HG02571 (cell line): Measurements from ENCODE around the gene CAND2.
"Not testable (repeated sequence)": the region's sequence is repeated elsewhere in the genome, so short reads cannot be mapped to it uniquely, and the experiment has no call there.

ENCODE experiments used
- ATAC-seq: cut with Tn5 transposase; IDR thresholded peaks from one replicate; pipeline ENCODE4 v1.9.1; 2021; ENCODE audit warnings: mild to moderate bottlenecking, moderate library complexity; ENCODE audit not compliant: unreplicated experiment

Gene CAND2

DNA sequence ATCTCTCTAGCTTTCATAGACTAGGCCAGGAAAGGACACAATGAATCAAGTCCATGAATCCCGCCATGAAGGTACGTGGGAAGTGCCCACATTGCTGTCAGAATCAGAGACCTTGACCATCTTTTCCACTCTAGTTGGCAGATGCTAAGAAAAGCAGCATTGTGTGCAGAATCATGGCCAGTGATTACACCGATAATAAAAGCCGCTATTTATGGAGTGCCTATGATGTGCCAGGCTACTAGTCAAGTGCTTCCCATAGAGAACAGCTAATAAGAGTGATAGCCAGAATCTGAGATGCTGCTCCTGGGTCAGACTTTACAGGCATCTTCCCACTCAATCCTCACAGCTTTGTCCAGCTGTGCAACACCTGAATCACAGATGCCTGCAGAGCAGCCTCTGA, 58.1 kb downstream of the CAND2 start:
- no peak for ATAC-seq

- ATAC-seq = no peak
Observed at GRCh38 chr3:12856626-12857025, 60.1 kb downstream of the CAND2 start.

GRCh38 chr3:12859840-12860239, 63.4 kb downstream of the CAND2 start:
- ATAC-seq = no peak

GRCh38 chr3:12861611-12862010, 65.1 kb downstream of the CAND2 start:
- ATAC-seq = no peak

DNA sequence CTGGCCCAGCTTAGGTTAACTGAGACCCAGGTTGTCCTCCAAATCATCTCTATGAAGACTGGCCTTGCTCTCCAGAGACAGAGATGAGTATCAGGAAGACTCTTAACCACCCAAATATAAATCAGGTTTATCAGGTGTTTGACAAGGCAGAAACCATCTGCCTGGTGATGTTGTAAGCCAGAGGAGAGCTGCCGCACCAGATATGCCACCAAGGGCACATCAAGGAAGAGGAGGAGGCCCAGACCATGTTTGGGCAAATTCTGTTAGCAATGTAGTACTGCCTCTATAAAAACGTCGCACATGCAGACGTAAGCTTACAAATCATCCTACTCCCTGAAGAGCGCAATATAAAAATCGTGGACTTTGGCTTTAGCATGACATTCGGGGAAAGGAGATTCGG, 65.9 kb downstream of the CAND2 start:
- ATAC-seq = no peak

DNA sequence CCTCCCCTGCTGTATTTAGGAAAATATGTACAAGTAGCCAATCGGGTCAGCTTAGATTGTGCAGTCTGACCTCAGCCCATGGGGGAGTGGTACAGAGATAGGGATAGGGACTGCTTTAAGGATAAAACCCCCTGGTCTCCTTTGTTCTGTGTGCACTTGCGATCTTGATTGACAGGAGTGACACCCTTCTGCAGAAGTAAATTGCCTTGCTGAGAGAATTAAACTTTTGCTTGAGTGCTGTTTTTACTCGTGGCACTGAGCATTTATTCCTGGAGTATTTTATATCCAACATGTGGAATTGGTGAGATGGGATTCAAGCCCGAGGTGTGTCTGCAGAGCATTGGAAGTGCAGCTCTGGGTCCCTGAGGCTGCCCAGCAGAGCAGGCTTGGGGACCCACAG, 68.8 kb downstream of the CAND2 start:
- ATAC-seq = no peak

GRCh38 chr3:12866836-12867235, 70.4 kb downstream of the CAND2 start:
- ATAC-seq = no peak

DNA sequence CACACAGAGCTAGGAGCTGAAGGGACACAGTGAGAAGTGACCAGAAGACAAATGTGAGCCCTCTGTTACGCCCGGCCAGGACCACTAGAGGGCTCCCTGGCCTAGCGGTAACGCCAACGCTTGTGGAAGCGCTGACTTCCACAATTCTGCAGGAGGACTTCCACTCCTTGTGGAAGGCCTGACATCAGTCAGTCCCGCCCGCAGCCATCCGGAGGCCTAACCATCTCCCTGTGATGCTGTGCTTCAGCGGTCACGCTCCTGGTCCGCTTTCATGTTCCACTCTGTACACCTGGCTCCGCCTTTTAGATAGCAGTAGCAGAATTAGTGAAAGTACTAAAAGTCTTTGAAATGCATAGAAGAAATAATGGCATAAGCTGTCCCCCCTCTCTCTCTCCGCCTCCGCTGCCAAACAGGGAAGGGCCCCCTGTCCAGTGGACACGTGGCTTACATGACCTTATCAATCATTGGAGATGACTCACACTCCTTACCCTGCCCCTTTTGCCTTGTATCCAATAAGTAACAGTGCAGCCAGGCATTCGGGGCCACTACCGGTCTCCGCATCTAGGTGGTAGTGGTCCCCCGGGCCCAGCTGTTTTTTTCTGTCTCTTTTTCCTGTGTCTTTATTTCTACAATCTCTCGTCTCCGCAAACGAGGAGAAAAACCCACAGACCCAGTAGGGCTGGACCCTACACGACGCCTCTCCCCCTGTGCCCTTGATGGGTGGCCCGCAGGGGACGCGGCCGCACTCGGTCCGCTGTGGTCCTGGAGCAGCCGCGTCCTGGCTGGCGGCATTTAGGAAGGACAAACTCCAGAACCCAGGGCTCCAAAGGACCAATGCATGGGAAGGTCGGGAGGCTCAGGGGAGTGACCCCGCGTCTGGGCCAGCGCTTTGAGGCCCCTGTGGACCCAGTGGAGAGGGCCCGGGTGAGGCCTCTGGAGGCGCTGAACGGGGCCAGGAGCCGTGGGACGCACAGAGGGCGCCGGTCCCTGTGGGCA, 71.9 kb downstream of the CAND2 start:
- peak; percentile 55 for ATAC-seq

DNA sequence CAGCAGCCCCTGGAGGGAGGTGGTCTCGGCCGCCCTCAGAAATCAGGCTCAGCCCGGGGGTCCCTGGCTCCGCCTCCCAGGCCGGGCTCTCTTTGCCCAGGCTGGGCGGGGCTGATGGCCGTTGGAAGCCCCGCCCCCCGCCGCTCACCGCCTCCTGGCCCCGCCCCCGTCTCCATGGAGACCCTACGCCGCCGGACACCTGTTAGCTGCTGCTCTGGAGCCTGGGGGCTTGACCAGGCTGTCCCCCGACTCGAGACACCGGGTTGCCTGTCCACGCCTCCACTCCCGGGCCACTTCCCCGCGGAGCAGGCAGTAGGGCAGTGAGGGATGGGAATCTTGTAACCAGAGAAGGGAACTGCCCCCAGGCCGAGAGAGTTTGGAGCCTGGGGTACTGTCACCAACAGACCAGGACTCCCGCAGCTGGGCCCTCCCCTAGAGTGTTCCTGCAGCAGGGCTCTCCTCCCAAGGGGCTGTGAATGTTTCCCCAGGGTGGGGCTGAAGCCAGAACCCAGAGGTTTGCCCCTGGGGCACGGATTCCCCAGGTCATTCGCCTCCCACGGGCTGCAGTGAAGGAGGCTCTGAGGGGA, 72.6 kb downstream of the CAND2 start:
- peak; percentile 51 for ATAC-seq

DNA sequence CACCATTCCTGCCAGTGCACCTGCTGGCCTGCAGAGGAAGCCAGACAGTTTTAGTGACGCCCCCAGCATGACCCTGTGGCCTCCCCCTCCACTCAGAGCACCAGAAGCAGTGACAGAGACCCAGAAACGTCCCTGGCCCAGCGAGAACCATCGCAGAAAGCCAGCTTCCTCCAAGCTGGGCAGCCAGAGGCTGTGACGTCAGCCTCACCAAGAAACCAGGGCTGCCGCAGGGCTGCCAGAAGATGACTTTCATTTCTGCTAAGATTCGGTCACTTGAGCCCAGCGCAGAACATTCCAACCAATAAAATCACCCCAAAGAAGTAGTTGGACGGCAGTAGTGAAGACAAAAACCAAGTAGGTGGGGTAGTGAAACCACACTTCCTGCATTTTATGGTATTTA, 74.5 kb downstream of the CAND2 start:
- ATAC-seq = no peak

DNA sequence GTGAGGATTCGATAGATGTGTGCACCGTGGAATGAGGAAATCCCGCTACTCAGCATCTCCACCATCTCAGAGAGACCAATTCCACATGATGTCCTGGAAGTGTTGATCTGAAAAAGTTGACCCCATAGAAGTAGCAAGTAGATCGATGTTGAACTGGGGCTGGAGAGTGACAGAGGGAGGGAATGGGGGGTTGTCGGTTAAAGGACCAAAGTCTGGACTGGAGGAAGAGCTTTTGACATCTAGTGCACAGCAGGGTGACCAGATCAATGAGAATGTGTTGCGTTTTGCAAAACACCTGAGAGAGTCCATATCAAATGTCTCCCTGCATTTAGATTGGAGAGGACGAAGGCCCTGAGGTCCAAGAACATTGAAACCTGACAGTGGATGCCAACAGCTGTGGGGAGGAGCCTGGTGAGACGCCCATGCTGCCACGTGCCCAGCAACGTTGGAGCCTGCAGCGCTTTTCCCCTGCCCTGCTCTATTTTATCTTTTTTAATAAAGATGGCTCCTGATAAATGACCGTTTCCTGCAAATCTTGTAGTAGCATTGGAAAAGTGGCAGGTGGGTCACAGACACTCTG, 75.0 kb downstream of the CAND2 start:
- ATAC-seq = no peak

DNA sequence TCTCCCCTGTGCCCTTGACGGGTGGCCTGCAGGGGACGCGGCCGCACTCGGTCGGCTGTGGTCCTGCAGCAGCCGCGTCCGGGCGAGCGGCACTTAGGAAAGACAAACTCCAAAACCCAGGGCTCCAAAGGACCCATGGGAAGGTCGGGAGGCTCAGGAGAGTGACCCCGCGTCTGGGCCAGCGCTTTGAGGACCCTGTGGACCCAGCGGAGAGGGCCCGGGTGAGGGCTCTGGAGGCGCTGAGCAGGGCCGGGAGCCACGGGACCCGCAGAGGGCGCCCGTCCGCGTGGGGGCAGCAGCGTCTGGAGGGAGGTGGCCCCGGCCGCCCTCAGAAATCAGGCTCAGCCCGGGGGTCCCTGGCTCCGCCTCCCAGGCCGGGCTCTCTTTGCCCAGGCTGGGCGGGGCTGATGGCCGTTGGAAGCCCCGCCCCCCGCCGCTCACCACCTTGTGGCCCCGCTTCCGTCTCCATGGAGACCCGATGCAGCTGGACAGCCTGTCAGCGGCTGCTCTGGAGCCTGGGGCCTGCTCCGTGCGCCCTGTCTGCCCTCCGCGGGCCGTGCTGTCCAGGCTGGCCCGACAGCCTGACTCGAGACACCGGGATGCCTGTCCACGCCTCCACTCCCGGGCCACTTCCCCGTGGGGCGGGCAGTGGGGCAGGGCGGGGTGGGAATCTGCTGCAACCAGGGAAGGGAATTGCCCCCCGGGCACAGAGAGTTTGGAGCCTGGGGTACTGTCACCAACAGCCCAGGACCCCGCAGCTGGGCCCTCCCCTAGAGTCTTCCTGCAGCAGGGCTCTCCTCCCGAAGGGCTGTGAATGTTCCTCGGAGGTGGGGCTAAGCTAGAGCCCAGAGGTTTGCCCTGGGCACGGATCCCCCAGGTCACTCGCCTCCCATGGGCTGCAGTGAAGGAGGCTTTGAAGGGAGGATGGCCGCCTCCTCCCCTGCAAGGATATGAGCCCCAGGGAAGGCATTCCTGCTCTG, 79.7 kb downstream of the CAND2 start:
- no peak for ATAC-seq

- ATAC-seq = no peak
Observed at GRCh38 chr3:12877040-12877439, 80.6 kb downstream of the CAND2 start.

DNA sequence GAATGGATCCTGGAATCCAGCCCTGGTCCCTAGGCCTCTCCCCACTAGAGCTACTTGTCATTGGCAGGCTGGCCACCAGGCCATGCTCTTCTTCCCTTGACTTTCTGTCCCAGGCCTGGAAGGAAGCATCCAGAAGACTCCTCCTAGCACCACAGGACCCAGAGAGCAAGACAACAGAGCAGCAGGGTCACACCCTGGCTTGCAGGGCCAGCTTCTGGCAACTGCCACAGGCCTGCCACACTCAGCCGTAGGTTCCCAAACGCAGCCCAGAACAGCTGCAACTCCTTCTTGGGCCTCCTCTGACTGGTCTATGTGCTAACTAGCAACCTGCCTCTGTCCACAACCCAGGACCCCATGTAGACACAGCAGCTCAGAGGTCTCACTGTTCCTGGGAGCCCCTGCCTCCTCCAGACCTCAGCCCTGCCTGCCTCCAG, 81.7 kb downstream of the CAND2 start:
- no peak for ATAC-seq

- ATAC-seq = not testable (repeated sequence)
Observed at GRCh38 chr3:12878758-12879157, 82.3 kb downstream of the CAND2 start.

GRCh38 chr3:12879191-12879815, 82.8 kb downstream of the CAND2 start:
- ATAC-seq = no peak

DNA sequence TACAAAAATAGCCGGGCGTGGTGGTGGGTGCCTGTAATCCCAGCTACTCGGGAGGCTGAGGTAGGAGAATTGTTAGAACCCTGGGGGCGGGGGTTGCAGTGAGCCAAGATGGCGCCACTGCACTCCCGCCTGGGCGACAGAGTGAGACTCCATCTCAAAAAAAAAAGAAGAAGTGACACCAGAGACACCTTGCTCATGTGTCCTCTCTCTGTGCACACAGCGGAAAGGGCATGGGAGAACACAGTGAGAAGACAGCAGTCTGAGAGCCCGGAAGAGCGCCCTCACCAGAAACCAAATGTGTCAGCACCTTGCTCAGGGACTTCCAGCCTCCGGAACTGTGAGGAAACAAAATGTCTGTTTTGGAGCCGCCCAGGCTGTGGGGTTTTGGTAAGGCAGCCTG, 85.4 kb downstream of the CAND2 start:
- not testable (repeated sequence) for ATAC-seq

DNA sequence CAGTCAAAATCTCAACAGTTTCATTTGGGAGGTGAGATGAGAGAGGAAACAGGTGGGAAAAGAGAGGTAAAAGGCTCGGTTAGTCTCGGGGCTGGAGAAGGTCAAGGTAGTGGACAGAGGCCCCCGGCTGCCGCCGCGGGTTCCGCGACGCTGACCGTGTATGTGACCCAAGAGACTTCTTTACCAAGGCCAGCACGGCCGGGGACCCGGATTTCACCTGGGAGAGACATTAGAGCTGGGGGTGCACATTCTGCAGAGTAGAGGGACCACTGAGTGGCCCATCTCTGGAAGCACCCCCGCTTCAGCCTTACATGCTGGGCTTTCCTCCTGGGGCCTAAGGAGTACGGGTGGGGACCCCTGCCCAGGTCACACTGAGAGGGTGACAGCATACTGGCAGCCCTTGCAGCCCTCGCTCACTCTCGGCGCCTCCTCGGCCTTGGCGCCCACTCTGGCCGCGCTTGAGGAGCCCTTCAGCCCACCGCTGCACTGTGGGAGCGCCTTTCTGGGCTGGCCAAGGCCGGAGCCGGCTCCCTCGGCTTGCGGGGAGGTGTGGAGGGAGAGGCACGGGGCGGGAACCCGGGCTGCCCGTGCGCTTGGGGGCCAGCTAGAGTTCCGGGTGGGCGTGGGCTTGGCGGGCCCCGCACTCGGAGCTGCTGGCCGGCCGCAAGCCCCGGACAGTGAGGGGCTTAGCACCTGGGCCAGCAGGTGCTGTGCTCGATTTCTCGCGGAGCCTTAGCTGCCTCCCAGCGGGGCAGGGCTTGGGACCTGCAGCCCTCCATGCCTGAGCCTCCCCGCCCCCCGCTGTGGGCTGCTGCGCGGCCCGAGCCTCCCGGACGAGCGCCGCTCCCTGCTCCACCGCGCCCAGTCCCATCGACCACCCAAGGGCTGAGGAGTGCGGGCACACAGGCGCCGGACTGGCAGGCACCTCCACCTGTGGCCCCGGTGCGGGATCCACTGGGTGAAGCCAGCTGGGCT, 86.1 kb downstream of the CAND2 start:
- no peak for ATAC-seq

DNA sequence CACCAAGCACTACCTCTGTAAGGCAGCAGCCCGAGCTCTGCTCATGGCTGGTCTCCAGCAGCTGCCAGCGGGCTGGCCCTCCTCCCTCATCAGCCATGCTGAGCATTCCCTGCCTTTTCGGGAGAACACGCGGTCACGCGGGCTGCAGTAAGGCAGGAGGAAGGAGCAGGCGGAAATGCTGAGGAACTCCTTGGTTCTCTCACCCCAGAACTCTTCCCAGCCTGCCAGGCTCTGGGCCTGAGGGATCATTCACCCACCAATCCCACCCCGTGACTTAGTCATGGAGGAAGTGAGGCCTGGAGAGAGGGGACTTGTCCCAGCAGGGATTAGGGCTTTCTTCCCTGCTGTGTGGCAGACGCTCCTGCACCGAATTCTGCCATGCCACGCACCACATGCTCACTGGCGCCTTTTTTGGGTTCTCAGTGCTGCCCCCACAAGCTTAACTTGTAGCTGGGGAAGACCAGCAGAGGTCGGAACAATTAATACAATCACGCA, 87.8 kb downstream of the CAND2 start:
- no peak for ATAC-seq
